Keratinocyte (primary cell): Measurements from ENCODE around the gene RNF41.

Experiments used
- CTCF ChIP-seq, 3 experiments: IDR thresholded peaks in 1 of 3; conservative IDR thresholded peaks in 1 of 3; optimal IDR thresholded peaks in 1 of 3; 2 replicates in 2 of 3; 3 replicates in 1 of 3; pipeline versions ENCODE3 to v1.5.1; 2011; ENCODE audit warnings: low read length in 3 of 3, mild to moderate bottlenecking in 3 of 3, moderate library complexity in 2 of 3, control low read depth in 1 of 3, inconsistent platforms in 1 of 3; ENCODE audit not compliant: insufficient read depth in 2 of 3; ENCODE audit errors: extremely low read depth in 1 of 3
- EZH2 ChIP-seq: IDR thresholded peaks from one replicate; pipeline ENCODE4 v1.6.1; 2012; ENCODE audit warnings: inconsistent platforms, mild to moderate bottlenecking, low read length, moderate library complexity

- TF ChIP-seq CTCF (optimal IDR thresholded peaks at IDR 0.05 in 1 of 3, IDR thresholded peaks at IDR 0.05 in 1 of 3, conservative IDR thresholded peaks at IDR 0.05 in 1 of 3; ENCODE audit: extremely low read depth in 1 of 3, insufficient read depth in 2 of 3, low read length in 3 of 3) (peak; percentile 59 to 82 (median 63)), EZH2 (no peak)
These were observed 28.6 kb downstream of the RNF41 start for GRCh38 chr12:56193025-56193578.
